HG02981 (cell line): ENCODE data around the gene TNP1.

Source experiments
- ATAC-seq: cut with Tn5 transposase; IDR thresholded peaks from one replicate; pipeline ENCODE4 v1.9.1; 2021; ENCODE audit warnings: mild to moderate bottlenecking, moderate library complexity; ENCODE audit not compliant: unreplicated experiment

TNP1 gene

GRCh38 chr2:216842636-216843035, 17.2 kb downstream of the TNP1 start:
- no peak for ATAC-seq

GRCh38 chr2:216839688-216840087, 20.2 kb downstream of the TNP1 start:
- no peak for ATAC-seq

- ATAC-seq: no peak
Measured at GRCh38 chr2:216838151-216838550, 21.7 kb downstream of the TNP1 start.

GRCh38 chr2:216837740-216838139, 22.1 kb downstream of the TNP1 start:
- ATAC-seq: no peak

- ATAC-seq: no peak
Measured at GRCh38 chr2:216833061-216833460, 26.8 kb downstream of the TNP1 start.

- no peak for ATAC-seq
Measured at GRCh38 chr2:216830346-216830745, 29.5 kb downstream of the TNP1 start.

- ATAC-seq: no peak
Measured at GRCh38 chr2:216829533-216829932, 30.3 kb downstream of the TNP1 start.

GRCh38 chr2:216827073-216827720, 32.7 kb downstream of the TNP1 start:
- no peak for ATAC-seq

- ATAC-seq: no peak
Measured at GRCh38 chr2:216822470-216822869, 37.4 kb downstream of the TNP1 start.

- no peak for ATAC-seq
Measured at GRCh38 chr2:216820709-216821108, 39.2 kb downstream of the TNP1 start.

GRCh38 chr2:216819766-216820165, 40.1 kb downstream of the TNP1 start:
- no peak for ATAC-seq

GRCh38 chr2:216819055-216819454, 40.8 kb downstream of the TNP1 start:
- no peak for ATAC-seq

GRCh38 chr2:216810399-216811160, 49.3 kb downstream of the TNP1 start:
- ATAC-seq: no peak
